GM19395 (cell line): Measurements from ENCODE around the gene CNOT2.

ENCODE experiments used
- ATAC-seq: cut with Tn5 transposase; IDR thresholded peaks from one replicate; pipeline ENCODE4 v1.9.1; 2021; ENCODE audit warnings: mild to moderate bottlenecking, moderate library complexity; ENCODE audit not compliant: unreplicated experiment

The CNOT2 gene

GRCh38 chr12:70249903-70250302 is 6.7 kb downstream of the CNOT2 start:
- no peak for ATAC-seq

- ATAC-seq: no peak
These were observed 8.0 kb downstream of the CNOT2 start for GRCh38 chr12:70251226-70251625.

DNA sequence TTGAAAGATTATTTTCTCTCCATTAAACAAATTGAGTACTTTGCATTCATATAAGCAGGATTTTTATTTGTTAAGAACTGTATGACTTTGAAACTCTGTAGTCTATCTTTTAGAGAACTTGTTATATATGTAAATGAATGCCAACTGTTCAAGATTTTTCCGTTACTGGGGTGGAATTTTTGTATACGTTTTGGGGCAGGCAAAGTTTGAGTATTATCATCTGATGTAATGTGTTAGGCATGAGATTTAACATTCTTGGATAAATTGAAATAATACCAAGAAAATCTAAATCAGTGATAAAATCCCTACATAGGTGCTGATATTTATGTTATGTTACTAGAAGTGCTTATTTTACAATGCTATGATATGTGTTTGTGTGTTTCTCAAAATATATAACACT is 8.4 kb downstream of the CNOT2 start:
- no peak for ATAC-seq

DNA sequence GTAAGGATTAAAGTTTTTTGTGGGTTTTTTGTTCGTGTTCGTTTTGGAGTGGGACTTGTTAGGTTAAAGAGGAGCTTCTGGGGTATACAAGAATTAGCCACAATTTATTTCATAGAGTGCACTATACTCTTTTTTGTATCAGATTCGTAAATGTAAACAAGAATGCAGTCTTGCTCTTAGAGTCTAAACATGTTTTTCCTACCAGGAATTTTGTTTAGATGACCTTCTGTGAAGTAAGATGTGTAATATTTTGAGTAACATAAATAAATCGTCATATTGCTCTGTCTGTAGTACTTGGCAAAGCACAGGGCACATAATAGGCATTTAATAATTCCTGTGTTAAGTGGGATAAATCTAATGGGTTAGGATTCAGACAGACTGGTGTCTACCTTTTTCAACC is 9.6 kb downstream of the CNOT2 start:
- ATAC-seq: no peak

GRCh38 chr12:70254225-70254624 is 11.0 kb downstream of the CNOT2 start:
- ATAC-seq: no peak

DNA sequence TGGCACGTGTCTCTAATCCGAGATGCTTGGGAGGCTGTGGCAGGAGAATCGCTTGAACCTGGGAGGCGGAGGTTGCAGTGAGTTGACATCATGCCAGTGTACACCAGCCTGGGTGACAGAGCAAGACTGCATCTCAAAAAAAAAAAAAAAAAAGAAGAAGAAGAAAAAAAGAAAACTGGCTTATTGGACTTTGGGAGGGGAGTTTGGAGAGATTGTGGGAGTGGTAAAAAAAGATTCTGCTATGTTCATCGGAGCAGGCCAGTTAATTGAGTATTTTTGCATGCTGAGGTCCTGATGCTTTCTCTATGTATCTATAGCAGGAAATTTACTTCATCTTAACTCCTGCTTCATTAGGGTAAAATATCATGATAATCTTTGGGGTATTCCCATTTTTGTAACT is 11.6 kb downstream of the CNOT2 start:
- no peak for ATAC-seq

DNA sequence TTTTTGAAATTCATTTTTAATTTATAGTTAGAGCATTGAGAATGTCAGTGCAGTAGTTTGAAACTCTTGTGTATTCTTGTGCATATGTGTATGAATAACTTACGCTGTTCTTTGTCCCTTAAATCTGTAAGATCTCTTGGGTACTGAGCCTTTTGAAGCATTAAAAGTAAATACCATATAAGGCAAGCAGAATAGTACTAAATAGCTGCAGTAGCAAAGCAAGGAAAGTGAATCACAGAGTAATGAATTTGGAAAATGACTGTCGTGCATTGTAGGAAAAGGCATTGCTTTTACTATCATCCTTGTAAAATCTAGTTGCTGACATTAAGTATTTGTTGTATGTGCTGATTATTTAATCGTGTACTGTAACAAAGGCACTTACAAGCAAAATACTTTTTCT is 12.1 kb downstream of the CNOT2 start:
- ATAC-seq: no peak

GRCh38 chr12:70258605-70259403 is 15.6 kb downstream of the CNOT2 start:
- ATAC-seq: no peak

- ATAC-seq: no peak
These were observed 17.4 kb downstream of the CNOT2 start for GRCh38 chr12:70260646-70261045.

DNA sequence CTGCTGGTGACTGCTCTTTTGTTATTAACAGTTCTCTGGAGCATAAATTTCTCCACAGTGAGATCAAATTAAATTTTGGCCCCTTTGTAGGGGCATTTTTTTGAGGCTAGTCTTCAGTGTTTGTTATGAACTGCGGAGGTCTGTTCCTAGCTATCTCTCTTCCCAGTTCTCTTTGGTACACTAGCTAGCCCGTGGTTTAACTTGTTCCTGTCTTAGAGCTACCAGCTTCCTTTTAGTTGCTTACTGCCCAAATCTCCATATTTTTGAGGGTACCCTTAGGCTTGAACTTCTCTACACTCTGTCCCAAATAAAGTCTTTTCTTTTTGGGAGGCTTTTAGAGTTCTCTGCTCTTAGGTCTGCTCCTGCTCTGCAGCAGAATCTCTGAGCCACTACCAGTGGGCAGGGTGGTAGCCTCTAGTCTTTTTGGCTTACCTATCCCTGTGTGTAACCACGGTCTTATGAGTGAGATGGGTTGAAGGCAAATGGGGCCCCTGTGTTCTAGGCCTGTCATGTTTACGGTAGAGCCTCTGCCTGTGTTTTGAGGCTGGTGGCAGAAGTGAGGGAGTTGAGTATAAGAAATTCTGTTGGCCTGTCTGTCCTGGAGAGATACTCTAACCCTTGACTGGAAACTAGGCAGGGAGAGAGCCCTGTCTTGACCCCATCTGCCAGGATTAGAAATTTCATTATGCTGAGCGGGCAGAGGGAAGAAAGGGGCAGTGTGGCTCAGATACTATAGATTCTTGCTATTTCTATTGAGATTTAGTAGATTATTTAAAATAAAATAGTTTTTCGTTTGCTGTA is 21.0 kb downstream of the CNOT2 start:
- no peak for ATAC-seq

DNA sequence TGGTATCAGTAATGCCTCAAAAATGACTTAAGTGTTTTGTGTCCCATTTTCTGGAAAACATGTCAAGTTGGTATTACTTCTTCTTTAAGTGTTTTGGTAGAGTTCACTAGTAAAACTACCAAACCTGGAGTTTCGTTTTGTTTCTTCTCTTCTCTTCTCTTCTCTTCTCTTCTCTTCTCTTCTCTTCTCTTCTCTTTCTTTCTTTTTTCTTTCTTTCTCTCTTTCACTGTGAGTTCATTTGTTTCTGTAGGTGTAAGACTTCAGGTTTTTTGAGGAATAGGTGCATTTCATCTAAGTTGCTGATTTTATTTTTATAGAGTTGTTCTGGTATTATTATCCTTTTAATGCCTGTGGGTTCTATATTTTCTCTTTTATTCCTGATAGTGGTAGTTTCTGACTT is 21.9 kb downstream of the CNOT2 start:
- ATAC-seq: no peak

- no peak for ATAC-seq
These were observed 24.3 kb downstream of the CNOT2 start for GRCh38 chr12:70267550-70267949.

GRCh38 chr12:70268972-70269371 is 25.7 kb downstream of the CNOT2 start:
- no peak for ATAC-seq

- no peak for ATAC-seq
These were observed 26.9 kb downstream of the CNOT2 start for GRCh38 chr12:70270108-70270507.

- ATAC-seq: no peak
These were observed 27.8 kb downstream of the CNOT2 start for GRCh38 chr12:70271025-70271424.

GRCh38 chr12:70272510-70272909 is 29.3 kb downstream of the CNOT2 start:
- no peak for ATAC-seq

DNA sequence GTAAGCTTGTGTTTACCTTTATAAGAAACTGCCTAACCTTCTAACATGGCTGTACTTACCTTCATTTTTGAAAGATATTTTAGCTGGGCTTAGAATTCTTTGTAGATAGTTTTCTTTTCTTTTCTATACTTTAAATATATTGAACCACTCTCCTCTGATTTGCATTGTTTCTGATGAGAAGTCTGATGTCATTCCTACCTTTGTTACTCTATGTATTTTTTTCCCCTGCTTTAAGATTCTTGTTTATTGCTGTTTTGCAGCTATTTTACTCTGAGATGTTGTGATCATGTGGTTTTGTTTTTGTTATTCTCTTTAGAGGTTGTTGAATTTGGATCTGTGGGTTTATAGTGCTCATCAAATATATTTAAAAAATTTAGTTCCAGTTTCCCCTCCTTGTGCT is 31.8 kb downstream of the CNOT2 start:
- ATAC-seq: no peak

GRCh38 chr12:70277973-70278372 is 34.7 kb downstream of the CNOT2 start:
- ATAC-seq: no peak

DNA sequence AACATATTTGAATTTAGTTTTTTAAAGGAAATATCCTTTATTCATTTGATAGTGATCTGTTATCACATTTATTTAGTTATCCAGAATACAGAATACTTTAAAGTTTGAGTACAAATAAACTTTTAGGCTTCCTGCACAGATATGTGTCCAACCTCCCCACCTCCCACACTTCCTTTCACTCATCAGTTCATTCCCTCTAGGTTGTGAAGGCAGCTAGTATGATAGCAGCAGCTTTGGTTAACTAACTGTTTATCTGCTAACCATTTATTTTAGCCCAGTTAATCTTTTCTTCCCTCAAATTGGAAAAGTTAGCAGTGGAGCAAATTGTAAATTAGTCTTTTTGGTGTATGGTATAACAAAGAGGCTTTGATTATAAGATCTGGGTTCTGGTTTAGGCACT is 35.7 kb downstream of the CNOT2 start:
- ATAC-seq: no peak

DNA sequence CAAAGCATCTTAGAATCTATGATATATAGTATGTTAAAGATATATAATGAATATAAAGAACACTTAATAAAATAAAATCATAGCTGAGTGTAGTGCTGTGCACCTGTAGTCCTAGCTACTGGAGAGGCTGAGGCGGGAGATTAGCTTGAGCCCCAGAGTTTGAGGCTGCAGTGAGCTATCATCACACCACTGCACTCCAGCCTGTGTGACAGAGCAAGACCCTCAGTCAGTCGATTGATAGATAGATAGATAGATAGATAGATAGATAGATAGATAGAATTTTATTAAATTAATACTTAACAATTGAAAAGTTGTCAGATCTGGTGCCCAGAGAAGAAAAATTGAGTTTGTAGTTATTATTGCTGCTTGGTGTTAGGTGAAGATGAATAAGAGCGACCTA is 40.0 kb downstream of the CNOT2 start:
- no peak for ATAC-seq

DNA sequence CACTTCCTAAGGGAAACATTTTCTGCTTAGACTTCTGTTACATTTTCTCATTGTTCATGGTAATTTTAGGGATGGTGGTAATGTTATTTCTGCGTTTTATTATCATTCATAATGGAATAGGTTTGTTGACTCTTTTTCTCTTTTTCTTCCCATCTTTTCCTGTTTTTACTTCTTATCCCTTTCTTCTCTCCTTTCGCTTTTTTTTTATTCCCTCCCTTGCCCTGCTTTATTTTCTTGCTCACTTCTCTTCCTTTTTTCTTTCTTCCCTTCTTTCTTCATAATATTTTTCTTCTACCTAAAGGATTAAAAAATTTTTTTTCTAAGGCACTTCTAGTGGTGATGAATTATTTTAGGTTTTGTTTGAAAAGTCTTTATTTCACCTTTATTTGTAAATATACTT is 45.6 kb downstream of the CNOT2 start:
- no peak for ATAC-seq

DNA sequence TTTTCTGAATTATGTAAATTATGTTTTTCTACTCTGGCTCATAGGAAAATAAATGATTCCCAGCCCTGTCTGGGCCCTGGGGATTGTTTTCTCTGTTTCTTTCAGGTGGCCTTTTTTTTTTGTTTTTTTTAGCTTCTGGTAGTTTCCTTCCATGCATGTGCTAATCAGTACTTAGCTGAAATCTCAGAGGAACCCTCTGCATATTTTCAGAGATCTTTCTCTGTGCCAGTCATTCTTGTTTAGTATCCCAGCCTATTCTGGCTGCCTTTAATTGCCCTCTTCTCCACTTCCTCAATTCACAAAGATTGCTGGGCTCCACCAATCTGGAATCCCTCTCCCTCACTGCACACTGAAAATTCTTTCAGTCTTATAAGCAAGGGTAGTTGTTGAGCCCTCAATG is 46.9 kb downstream of the CNOT2 start:
- no peak for ATAC-seq
